ENCODE data around the gene ANKRD44.

The ANKRD44 gene

GRCh38 chr2:196971574-196972279, 338.9 kb downstream of the ANKRD44 start:
- no peak for DNase-seq

DNA sequence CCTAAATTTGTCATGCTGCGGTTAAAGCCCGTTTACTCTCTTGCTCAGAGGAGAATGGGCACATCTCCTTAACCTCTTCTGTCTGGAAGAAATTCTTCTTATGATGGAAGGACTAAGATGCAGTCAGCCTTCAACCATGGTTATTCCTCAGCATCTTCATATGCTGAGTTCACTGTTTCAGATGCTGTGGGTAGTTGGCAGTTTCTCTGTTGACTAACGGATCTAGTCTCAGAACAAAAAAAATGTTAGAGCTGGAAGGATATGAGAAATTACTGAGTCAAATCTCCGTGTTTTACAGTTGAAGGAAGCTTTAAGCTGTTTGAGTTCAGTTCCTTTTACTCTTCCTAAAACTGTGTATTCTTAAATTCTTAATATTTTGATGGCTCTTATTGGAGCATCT, 340.5 kb downstream of the ANKRD44 start:
- DNase-seq: no peak

DNA sequence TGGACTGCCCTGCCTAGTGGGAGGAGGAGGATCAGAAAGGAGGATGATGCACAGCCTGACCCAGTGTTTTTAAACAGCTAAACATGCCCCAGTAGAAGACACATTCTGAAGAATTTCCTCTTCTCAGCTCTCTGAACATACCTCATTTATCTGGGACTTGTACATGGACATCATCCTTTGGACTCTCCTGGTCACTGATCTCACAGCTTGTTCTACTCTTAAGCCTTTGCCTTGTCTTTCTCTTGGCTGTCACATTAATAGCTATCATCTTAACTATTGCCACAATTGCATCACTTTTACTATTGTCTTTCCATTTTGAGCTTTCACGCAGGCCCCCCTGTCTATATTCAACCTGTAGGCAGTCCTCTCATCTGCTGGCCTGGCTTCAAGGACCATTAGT, 342.1 kb downstream of the ANKRD44 start:
- DNase-seq: no peak

DNA sequence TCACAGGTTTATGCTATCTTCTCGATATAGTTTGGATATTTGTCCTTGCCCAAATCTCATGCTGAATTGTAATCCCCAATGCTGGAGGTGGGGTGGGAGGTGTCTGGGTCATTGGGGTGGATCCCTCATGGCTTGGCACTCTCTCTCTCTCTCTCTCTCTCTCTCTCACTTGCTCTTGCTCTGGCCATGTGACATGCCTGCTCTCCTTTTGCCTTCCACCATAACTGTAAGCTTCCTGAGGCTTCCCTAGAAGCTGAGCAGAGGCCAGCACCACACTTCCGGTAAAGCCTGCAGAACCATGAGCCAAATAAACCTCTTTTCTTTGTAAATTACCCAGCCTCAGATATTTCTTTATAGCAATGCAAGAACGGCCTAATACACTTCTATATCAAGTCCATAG, 342.8 kb downstream of the ANKRD44 start:
- DNase-seq: no peak

GRCh38 chr2:196967116-196967515, 343.5 kb downstream of the ANKRD44 start:
- no peak for DNase-seq

DNA sequence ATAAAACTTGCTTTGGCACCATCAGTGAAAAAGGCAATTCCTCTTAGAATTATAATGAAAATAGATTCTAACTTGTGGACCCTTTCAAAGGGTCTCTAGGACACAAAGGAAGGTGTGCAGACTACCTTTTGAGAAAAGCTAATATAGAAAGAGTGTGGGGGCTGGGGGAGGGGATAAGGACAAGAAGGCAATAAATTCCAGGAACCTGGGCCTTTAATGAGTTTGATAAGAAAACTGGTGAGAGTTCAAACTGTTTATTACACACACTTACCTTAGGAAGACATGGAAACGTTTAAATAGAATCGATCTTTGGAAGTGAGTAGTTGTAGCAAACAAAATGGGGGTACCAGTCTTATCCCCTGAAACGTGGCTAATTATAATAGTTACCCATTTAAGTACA, 344.5 kb downstream of the ANKRD44 start:
- no peak for DNase-seq

DNA sequence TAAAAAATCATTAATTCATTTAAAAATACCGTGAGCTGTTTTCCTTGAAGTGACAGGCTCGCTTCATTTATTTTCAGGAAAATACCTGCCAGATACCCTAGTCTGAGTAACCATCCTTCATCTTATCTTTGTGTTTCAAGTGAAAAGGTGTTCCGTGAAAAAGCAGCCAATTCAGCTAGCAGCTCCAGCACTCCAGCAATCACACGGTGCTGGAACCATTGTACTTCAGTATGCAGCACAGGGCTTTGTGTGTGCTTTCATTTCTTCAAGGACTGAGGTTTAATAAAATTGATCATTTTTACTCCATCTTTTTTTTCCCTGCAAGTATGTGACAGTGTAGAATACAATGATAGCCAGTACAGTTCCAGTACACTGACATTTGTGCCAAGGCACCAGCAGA, 344.9 kb downstream of the ANKRD44 start:
- DNase-seq: no peak

- DNase-seq: no peak
Observed at GRCh38 chr2:196963961-196964360, 346.6 kb downstream of the ANKRD44 start.

DNA sequence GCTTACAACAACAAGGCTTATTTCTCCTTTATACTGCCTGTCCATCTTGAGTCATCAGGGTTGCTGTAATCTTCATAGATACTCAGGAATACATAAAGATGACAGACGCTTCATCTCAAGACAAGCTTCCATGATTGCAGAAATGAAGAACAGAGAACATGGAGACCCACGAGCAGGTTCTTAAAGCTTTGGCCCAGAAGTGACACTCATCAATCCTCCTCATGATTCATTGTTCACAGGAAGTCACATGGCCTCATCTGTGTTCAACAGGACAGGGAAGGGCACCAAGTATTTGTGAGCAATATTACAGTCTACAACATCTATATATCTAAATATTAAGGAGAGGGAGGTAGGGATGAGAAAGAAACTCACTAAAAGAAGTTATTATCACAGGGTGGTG, 347.5 kb downstream of the ANKRD44 start:
- DNase-seq: no peak

GRCh38 chr2:196962325-196962724, 348.3 kb downstream of the ANKRD44 start:
- no peak for DNase-seq

DNA sequence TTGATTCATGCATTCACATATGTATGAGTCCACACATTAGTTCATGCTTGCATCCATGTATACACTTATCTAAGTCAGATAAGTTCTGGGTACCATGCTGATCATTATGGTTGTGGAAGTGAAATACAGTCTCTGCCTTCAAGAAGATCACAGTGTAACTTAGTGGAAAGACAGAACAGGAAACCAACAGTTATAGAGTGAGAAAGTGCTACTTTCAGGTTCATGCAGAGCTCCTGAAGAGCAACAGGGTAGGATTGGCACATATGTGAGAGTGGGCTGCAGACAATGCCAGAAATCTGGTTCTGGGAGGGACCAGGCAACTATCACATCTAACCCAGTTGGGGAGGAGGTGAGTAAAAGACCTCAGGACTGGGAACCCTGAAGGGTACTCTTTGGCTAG, 348.7 kb downstream of the ANKRD44 start:
- DNase-seq: no peak

GRCh38 chr2:196959734-196960338, 350.7 kb downstream of the ANKRD44 start:
- no peak for DNase-seq

- no peak for DNase-seq
Observed at GRCh38 chr2:196959281-196959680, 351.3 kb downstream of the ANKRD44 start.

- no peak for DNase-seq
Observed at GRCh38 chr2:196957881-196958525, 352.6 kb downstream of the ANKRD44 start.

GRCh38 chr2:196957442-196957841, 353.1 kb downstream of the ANKRD44 start:
- DNase-seq: no peak

DNA sequence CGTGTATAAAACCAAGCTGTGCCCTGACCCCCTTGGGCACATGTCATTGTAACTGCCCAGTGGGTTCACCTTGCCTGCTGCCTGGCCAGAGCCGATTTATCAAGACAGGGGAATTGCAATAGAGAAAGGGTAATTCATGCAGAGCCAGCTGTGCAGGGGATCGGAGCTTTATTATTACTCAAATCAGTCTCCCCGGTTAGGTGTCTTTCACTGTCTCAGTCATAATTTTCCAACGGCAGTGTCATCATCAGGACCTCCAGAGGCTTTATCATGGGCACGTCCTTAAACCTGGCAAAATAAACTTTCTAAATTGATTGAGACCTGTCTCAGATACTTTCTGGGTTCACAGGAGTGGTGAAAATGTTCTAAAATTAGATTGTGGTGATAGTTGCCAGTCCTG, 354.5 kb downstream of the ANKRD44 start:
- DNase-seq: no peak

DNA sequence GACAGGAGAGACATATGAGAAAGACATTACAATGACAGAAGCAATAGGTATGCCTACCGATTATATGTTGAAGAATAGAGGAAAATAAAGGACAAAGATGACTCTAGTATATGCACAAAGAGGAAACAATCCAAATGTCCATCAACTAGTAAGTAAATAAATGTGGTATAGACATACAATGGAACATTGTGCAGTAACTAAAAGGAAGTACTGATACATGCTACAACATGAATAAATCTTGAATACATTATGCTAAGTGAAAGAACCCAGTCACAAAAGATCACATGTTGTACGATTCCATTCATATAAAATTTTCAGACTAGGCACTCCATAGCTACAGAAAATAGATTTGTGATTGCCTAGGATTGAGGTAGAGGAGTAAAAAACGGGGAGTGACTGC, 355.5 kb downstream of the ANKRD44 start:
- no peak for DNase-seq

DNA sequence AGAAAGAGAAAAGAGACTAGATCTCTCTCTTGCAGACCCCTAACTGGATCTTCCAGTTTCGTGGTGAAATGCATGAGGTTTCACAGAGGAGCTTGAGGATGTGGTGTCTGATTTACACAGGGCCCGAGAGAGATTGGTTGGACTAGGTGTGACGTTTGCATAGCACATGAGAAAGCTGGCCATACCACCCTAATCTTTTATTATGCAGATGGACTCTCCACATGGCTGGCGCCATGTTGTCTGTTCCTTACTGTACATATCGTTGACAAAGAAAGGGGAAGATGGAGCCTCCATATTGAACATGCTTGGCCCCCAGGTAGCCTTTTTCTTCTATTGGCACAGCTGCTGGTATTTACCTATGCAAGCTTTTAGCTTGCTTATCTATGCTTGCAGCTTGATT, 356.6 kb downstream of the ANKRD44 start:
- no peak for DNase-seq

GRCh38 chr2:196952936-196953335, 357.6 kb downstream of the ANKRD44 start:
- DNase-seq: no peak

DNA sequence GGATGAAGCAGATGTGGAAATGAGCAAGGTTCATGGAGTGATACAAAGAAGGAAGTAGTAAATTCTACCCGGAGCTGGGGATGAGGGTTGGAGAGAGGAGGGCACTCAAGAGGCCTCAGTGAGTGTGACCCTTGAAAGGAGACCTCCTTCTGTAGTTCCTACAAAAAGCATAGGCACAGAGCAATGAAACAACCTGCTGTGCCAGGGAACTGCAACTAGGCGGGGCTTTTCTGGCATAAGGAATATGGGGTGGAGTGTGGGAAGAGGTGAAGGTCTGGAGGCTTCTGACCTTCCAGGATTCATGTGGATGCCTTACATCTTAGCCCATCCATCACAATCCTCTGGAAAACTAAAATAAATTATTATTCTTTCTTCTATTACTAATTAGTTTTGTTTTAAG, 358.6 kb downstream of the ANKRD44 start:
- no peak for DNase-seq

- DNase-seq: no peak
Observed at GRCh38 chr2:196949116-196949515, 361.5 kb downstream of the ANKRD44 start.

DNA sequence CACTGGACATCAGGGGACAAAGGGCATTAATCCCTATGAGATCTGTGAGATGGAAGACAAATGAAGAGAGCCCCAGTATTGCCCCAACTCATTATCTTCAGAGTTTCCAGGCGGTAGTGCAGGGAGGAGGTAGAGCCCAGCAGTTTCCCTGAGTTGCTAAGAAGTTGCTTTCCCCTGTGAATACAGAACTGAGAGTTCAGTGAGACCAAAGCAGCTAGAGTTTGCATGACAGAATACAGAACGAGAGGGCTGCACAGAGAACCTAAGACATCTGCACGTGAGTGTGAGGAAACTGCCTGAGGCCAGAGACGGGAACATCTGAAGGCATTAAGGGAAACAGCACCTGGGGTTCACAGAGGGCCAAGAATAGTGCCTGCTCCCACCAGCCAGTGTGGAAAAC, 366.0 kb downstream of the ANKRD44 start:
- no peak for DNase-seq

DNA sequence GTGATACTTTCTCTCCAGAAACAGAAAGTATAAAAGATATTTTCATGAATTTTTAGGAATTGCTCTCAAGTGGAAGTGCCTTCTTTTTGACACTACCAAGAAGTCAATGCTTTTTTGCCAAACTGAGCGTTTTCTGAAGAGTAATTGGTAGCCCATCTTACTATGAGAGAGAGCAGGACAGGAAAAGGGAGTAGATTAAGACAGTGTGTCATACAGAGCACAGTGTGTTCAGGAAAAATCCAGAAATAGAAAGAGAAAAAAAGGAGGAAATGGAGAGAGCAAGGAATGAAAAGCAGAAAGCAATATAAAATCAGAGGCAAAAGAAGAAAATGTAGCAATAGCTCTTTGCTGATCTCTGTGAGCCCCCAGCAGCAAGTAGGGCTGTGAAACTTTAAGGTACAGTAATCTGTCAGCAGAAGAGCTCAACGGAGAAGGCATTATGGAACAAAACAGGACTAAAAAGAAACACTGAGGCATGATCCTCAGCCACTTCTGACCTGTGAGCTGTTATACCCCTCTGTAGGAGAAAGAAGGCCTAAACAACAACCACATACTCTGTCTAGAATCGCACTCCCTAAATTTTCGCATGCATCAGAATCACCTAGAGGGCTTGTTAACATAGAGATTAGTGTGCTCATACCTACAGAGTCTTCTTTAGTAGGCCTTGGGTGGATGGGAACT, 369.0 kb downstream of the ANKRD44 start:
- no peak for DNase-seq

- DNase-seq: no peak
Observed at GRCh38 chr2:196939371-196939770, 371.2 kb downstream of the ANKRD44 start.

All from stimulated activated naive CD4-positive, alpha-beta T cell (primary cell).